Limb (tissue), 2 donors: ENCODE results near the gene COBLL1.

Source experiments
- DNase-seq, 2 donors: peaks; one replicate each; pipeline ENCODE4 v3.0.0-alpha.2; 2016; ENCODE audit errors: extremely low spot score in 2 of 2

Gene COBLL1

DNA sequence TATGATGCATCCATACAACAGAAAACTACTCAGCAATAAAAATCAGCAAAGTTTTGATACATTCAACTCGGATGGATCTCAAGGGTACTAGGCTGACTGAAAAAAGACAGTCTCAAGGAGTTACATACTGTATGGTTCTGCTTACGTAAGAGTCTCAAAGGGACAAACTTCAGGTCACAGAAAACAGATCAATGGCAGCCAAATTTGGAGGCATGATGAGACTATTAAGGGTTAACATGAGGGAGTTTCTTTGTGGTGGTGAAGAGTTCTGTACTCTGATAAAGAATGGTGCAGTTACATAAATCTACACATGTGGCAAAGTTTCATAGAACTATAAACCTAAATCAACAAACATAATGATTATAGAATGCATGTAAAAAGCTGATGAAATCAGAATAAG, 81.4 kb downstream of the COBLL1 start:
- no peak for DNase-seq

DNA sequence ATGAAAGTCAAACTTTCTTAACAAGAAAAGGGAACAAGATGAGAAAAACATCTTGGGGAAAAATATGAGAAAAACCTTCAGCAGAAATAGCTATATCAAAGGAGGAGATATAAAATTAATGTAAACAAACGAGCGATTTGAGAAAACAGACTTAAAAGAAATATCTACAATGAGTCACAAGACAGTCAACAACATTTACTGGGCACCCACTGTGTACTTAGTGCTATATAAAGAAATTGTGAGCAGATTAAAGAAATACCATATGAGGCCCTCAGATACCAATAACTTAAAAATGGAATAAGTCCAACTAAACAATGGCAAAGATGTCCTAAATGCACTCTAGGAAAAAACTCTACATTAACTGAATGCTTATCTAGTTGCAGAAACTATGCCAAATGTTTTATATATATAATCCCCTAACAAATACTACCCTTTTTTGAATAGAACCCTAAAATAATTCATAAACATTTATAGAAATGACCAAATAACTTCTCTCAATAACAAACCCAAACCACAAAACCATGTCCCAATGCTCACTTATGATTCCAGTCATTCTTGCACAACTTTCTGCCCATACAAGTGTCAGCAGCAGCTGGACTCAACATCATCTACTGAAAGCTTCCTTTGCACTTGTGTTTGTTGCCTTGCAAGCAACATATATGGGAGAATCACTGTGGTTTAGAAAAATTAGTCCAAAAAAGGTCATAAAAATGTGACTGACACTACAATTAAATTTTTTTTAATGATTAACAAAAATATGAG, 83.5 kb downstream of the COBLL1 start:
- no peak for DNase-seq

DNA sequence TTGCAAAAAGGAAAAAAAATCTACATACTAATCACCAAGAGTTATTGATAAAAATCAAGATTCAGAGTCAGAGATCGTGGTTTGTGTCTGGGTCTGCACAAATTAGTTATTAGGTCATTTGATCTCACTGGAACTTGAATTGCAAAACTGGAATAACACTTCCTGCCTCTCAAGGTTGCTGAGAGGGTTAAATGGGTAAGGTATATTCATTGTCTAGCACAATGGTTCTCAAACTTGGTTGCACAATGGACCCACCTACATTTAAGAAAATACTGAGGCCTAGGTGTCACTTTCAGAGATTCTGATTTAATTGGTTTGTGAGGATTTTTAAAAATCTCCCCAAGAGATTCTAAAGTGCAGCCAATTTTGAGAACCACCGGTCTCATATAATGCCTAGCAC, 84.8 kb downstream of the COBLL1 start:
- DNase-seq: no peak

DNA sequence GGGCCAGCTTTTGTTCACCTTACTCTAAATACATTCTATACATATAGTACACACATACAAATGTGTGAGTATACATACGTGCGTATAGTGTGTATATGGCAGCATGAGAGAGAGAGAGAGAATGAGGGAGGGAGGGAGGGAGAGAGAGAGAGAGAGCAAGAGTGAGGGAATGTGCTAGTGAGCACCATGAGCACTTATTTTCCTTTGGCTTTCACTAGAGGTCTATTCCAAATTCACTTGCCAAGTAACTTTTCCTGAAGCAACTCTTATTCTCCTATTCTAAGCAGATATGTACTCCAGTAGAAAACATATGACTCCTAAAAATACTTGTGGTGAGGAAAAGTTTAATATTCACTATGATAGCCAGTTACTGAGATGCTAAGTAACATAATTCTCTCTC, 85.7 kb downstream of the COBLL1 start:
- no peak for DNase-seq

DNA sequence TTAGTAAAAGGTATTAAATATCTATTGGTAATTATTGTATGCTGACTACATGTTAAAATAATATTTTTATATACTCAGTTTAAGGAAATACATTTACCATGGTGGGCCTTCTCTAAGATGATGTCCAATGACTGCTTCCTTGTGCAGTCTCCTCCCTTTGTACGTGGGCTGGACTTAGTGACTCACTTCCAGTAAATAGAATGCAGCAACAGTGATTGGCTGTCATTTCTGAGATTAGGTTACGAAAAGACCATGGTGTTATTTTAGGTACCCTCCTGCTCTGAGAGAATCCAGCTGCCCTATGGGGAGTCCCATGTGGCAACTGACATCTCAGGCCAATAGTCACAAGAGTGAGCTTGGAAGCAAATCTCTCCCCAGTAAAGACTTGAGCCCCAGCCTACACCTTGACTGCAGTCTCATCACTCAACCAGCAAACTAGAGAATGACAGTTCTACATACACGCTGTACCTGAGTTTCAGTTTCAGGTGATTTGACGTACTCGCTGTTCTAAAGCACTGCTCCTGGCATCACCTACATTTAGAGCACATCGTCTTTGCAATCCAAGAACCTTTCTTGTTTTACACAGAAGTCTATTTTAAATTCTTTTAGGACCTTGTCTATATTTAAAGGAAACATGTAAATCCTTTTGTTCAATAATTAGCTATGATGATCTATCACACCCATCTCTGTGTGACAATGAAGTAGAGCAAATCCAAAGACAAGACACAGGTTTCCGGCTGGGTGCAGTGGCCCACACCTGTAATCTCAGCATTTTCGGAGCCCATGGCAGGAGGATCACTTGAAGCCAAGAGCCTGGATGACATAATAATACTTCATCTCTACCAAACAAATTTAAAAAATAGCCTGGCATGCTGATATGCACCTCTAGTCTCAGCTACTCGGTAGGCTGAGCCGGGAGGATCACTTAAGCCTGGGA, 87.2 kb downstream of the COBLL1 start:
- no peak for DNase-seq

DNA sequence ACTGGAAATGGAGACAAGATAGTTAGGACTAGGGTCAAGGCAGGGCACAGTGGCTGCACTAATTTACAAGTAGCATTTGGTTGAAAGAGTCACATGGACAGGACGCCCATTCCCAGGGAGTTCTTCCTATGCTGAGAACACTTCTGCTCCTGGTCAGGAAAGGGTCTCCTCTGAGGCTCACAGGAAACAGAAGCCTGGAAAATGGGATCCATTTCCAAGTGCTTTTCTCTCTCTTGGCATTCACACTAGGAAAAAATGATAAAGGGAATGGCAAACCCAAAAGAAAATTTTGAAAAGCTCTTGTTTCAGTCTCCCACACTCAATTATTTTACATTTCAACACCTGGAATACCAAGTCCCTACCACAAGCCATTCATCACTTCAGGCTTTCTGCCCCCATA, 88.7 kb downstream of the COBLL1 start:
- no peak for DNase-seq

DNA sequence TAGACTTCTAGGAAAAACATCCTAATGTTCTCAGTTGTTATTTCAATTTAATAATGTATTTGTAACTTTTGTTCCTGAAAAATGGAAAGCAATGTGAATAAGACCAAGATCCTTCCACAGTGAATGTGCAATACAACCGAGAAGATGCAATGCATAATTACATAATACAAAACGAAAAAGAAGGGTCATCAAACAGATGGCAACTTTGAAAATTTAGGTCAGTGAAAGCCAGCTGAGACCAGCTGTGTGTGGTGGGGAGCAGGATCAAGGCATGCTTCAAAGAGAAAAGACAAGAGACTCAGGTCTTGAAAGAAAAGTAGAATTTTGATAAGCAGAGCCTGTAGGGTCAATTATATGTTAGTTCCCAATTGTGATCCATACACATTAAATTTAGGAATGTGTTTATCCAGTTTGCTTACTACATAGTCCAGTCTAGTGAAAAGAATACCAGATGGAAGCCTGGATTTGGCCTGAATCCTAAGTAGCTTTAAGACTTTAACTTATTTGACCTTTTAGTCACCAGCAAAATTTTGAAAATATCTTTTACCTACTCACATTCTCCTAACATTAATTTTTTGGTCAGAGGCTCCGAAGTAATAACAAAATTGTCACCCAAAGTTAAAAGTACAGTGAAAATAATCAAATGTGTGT, 93.7 kb downstream of the COBLL1 start:
- DNase-seq: no peak

DNA sequence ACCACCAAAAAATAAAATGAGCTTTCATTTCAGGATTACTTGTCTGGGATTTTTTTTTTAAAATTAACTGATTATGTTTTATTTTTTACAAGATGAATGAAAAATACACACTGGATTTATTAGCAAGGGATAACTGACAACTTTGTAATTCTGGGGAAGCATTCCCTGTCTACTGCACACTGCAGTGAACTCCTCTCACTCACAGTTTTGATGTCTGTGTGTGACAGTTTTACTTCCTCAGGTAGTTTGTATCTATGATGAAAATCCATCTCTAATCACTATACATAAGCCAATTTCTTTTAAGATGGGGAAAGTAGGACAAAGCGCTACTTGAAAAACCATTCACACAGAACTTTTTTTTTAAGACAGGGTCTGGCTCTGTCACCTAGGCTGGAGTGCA, 94.5 kb downstream of the COBLL1 start:
- DNase-seq: no peak

DNA sequence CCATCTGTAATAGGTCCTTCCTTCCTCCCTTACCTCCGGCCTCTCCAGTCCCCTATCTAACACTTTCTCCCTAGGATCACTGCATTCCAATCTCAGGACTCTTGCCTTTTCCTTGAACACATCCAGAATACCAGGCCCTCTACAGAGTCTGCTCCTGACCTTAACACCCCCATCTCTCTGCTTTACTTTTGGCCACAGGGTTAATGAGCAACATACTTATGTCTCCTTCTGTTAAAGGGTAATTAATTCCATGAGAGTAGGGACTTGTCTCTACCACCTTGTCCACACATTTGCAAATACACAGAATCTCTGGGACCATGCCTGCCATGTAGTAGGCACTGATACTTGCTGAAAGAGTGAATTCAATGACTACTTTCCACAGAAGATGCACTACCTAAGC, 94.9 kb downstream of the COBLL1 start:
- no peak for DNase-seq

DNA sequence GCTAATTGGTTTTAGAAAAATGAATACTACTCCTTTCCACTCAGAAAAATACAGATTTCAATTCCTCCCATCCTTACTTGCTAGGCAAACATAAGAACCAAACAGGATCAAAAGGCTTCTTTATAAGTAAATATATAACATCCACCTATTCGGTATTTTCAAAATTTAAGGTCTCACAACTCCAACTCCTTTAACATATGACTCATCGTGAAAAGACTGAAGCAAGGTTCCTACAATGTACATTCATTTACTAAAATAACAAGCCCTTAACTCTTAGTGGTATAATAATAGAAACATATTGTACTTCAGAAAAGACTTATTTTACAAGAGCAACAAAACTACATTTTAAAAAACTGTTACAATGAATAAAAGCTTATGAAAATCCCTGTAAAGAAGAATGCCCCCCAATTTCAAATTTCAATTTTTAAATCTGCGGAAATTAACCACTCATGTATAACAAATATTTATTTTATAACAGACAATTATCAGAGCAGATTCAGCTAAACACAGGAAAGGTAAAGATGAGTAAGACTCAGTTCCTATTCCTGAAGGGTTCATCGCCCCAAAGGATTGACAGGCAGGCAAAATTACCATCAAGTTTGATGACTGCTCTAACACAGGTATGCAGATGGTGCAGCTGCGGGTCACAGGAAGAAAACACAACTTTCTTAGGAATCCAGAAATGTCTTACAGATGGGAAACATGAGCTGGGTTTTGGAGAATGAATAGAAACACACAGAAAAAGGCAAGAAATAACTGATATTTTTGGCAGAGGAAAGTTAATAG, 96.4 kb downstream of the COBLL1 start:
- DNase-seq: no peak

DNA sequence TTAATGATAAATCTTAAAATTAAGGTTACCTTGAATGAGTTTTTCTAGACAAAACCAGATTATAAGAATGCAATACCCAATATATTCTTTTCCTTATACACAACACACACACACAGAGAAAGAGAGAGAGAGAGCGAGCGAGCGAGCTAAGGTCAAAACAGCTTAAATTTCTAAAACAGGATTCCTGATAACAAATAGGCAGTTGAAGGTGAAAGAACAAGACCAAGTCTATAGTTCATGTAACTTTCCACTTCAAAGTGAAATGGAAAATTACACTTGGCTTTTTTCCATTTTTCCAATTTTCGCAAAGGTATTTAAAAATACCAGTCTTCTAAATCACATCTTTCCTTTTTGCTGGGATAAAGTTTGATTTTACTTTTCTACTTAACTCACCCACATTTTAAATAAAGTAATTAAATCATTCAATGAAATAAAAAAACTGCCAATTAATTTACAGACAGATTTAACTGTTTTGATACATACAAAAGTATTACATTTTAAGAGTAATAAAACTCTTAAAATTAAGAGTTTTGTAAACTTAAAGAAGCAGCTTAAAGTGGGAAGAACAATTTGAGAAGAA, 98.8 kb downstream of the COBLL1 start:
- no peak for DNase-seq

DNA sequence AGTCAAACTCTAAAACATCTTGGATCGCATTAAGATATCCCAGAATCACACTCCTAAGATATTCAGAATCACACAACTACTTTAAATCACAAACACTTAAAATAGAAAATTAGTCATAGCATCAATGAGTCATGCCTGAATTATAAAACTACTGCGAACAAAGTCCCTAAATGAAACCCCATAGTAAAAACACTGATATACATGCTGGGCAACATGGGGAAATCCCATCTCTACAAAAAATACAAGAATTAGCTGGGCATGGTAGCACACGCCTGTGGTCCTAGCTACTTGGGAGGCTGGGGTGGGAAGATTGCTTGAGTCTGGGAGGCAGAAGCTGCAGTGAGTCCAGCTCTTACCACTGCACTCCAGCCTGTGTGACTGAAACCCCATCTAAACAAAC, 101.7 kb downstream of the COBLL1 start:
- DNase-seq: no peak

DNA sequence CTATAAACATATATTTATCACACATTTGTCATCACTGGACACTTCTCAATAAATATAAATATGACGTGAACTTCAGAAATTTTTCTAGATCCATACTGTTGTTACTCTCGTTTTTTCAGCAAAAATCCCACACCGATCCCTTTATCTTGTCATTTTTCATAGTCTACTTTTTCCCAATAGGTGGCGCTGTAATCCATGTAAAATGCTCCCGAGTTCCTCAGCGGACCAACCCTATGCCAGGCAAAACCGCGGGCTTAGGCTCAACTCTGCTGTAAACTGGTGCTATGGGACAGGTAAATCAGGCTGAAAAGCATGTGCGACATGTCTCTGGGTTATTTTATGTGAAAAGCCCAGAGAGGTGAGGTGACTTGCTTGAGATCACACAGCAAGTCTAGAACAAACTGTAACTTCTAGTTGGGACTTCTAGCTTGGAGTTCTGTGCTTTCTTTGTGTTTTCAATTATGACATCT, 104.0 kb downstream of the COBLL1 start:
- DNase-seq: peak; percentile 54 to 69

DNA sequence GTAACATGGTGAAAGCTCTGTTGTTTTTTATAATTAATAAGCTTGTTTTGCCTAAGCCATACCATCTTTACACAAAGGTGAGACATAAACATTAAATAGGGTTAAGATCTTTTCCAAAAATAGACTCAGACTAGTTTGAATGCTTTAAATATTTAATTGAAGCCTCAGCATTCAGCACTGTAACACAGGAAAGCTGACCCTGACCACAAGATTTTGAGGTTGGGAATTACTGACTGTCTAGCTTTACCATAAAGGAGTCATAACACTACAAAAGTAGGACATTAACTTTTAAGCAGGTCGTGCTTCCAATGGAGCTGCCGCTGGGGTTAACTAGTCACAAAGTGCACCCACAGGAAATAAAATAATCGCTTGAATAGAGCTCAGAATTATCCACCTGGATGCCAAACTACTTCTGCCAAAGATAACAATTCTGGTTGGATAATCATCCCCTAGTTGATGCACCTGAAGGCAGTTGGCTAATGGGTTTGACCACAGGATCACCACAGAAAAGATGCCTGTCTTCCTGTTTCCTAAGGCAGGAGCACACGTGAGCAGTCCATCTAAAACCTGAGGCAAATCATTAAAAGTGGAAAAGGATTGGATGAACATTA, 106.2 kb downstream of the COBLL1 start:
- no peak for DNase-seq

DNA sequence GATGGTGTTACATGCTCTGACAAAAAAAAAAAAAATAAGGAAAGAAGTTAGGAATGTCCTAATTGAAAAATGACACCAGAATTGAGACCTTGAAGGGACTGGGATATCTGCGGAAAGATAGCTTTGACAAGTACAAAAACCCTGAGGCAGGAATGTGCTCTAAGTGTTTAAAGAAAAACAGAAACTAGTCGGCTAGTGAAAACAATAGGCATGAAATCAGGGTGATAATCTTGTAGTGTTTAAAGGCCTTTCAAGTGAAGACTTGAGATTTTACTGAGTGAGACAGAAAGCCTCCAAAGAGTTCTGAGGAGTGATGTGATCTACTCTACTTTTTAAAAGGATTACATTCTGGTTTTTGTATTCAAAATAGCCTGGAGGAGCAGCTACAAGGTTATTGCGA, 107.4 kb downstream of the COBLL1 start:
- no peak for DNase-seq

DNA sequence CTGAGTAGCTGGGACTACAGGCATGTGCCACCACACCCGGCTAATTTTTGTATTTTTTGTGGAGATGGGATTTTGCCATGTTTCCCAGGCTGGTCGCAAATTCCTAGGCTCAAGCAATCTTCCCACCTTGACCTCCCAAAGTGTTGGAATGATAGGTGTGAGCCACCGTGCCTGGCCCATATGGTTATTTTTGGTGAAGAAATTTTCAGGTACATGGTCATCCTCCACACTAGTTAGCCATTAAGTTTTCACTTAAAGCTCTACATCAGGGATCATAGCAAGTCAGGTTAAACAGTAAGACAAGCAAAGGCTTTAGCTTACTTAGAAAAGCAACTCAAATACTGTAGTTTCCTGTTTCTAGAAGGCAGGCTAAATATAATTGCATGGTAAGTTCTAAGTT, 116.1 kb downstream of the COBLL1 start:
- no peak for DNase-seq

DNA sequence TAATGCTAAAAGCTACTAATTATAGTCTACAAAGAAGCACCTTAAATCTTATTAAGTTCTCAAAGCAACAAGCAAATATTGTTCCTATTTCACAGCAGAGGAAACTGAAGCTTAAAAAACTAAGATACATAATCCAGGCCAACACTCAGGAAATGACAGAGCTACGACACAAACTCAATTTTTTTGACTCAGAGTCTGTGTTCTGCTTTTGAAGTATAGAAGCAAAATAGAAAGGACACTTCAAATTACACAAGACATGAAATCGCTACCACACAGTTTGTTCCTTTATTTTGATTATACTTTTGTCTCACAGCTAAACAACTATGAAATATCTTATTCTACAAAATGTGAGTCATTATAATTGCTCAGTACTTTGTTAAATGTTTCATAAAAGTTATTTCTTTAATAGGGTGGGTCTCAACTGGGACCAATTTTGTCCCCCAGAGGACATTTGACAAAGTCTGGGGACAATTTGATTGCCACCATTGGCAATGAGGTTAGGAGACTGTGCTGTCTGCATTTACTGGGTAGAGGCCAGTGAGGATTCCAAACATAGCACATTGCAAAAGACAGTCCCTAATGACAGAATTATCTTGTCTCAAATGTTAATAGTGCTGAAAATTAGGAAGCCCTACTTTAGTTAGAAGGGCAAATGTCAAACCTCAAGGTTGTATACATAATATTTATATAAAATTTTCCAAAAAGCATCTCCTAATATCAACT, 118.8 kb downstream of the COBLL1 start:
- DNase-seq: no peak

DNA sequence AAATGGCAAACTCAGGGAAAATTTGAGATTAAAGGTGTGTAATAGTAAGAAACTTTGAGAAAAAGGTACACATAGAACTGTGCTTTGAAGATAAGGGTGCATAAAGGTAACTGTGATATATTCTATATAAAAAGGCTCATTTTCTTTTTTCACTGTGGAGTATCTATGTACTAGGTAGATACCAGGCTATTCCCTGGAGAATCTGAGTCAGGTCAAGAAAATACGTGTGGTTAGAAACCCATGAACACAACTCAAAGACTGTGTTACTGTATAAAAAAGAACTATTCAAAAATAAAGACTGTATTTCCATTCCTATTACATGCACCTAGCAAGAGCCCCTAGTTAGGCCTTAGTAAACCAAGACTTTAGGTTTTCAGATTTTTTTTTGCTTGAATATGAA, 120.2 kb downstream of the COBLL1 start:
- no peak for DNase-seq

DNA sequence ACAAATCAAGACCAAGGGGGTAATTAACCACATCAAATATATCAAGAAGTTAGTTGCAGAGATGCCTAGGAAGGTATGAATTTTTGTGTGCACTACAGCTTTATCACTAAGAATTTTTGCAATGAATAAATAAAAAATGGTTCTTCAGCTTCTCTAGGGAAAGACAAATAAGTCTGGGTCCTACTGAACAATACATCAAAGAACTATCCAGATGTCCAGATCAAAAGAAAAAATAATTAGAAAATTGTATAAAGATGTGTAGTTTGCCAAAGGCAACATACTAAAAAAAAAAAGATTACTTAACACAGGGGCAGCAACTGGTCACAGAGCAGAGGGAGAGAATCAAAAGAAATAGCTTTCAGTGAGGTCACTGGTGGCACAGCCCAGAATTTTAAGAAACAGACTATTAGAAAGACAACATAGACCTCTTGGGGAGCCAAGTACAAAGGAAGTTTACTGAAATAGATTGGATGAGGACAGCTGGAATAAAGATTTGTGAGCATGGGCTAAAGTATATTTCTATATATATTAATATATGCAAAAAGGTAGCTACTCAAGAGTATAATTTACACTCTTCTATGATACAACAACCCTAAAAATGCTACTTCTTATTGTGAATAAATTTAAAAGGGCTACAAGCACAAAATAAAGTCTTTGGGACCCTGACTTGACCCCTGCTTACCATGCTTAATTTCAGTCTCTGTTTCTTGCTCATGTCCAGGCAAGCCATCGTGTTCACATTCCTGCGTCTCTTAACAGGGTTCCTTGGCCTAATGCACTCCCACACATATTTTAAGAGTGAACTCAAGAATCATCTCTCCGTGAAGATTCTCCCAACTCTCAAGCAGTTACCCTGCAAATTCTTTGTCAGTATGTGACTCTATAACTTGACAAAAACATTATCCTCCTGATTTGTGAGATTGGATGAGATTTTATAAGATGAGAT, 121.4 kb downstream of the COBLL1 start:
- no peak for DNase-seq
